ENCODE measurements around the gene G6PD.

GRCh38 chrX:154481911-154482601 lies 64.6 kb downstream of the G6PD start:
- TF ChIP-seq EZH2 (IDR thresholded peaks at IDR 0.05; ENCODE audit: insufficient read depth, poor library complexity, severe bottlenecking) (no peak), EZH2phosphoT487 (IDR thresholded peaks at IDR 0.05; ENCODE audit: insufficient read depth, low read depth) (no peak)
